CD4-positive, alpha-beta T cell treated with Interleukin-2 at 100 ng/mL for 4 hours (primary cell): ENCODE results near the gene STING1.
"Not testable (repeated sequence)": the region's sequence is repeated elsewhere in the genome, so short reads cannot be mapped to it uniquely, and the experiment has no call there.

ENCODE experiments used
- DNase-seq: peaks from one replicate; pipeline ENCODE4 v3.0.0-alpha.2; 2020; ENCODE audit warnings: low spot score

STING1 gene

DNA sequence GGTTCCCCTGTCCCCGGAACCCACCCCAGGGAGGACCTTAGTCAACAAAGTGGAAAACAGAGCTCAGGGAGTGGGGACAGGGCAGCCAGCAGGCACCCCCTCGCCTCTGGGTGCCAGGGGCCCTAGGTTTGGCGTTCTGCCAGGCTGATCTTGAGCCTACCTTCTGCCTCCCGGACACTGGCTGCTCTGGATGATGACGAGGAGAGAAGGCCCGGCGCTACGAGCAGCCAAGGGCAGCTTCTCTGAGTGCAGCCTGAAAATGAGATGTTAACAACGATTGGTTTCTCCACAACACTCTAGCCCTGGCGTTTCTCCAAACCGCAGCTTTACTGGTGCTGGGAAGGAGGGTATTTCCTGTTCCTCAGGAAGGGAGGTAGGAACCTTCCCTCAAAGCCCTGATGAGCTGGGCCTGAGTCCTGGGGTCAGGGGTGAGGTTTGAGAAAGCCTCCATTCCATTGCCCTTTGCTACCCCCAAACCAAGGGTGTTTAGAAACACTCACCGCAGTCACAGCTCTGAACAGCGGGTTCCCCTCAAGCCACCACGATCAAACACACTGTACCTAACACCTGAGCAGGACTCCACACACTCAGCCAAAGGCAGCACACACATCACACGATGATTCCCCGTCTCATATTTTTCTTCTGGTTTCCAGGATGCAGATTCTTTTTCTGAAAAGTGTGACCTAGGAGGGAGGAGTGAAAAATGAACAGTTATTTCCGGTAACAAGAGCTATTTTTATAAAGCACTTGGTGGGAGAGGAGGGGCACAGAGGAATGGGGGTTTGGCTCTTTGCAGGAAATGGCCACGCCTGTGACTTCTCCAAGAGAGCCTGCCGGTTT, at the start of gene STING1:
Gene STING1, minus strand, starts transcription at position 709 of the 840 bp plus-strand sequence. CDS start 1,054 bp downstream, outside the sequence.
- peak; percentile 81 for DNase-seq

DNA sequence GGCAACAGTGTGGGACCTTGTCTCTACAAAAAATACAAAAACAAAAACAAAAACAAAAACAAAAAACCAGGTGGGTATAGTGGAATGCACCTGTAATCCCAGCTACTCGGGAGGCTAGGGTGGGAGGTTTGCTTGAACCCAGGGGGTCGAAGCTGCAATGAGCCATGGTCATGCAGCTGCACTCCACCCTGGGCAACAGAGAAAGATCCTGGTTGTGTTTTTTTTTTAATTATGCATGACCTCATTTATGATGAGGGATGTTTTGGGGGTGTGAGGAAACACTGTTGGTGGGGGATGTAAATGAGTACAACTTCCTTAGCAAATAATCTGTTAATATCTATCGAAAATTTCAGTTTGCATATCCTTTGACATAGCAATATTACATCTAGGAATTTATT, 49.2 kb upstream of the STING1 start:
- DNase-seq, result no peak

DNA sequence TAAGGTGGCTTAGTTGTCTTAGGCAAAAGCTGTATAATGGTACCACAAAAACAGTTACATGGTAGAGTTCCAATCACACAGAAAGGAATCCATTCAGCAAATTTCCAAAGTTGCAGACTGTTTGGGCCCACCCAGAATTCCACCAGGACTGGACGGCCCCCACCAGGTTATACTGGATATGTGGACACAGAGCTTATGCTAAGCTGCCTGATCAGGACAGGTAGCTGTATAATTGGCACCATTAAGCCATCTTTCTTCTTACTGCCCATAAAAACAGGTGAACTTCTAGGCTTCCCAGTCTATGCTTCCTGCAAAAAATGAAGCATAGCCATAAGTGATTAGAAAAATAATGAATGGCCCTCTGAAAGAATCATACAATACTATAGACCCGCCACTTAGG, 47.5 kb upstream of the STING1 start:
- DNase-seq, result not testable (repeated sequence)

GRCh38 chr5:139528695-139529094, 46.1 kb upstream of the STING1 start:
- DNase-seq, result not testable (repeated sequence)

DNA sequence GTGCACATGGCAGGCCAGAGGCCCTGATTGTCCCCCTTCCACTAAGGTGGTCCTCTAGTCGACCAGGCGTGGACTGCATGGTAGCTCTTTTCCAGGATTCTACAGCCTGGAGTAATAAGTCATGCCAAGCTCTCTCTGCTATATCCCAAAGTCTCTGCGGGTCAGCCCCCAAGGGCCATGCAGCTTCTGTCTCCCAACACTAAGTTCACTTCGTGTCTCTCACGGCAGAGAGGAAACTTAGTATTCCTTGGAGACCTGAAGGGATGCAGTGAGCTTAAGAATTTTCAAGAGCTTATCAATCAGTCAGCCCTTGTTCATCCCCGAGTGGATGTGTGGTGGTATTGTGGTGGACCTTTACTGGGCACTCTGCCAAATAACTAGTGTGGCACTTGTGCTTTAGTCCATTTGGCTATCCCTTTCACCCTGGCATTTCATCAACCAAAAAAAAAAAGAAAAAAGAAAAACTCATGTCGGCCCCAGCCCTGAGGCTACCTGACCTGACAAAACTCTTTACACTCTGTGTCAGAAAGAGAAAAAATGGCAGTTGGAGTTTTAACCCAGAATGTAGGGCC, 45.4 kb upstream of the STING1 start:
- not testable (repeated sequence) for DNase-seq

DNA sequence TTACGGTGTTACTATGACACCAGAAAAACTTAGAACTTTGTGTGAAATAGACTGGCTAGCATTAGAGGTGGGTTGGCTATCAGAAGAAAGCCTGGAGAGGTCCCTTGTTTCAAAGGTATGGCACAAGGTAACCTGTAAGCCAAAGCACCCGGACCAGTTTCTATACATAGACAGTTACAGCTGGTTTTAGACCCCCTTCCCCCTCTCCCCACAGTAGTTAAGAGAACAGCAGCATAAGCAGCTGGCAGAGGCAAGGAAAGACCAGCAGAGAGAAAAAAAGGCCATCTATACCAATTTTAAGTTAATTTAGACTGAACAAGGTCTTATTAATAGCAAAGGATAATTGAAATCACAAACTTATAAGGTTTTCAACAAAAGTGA, 44.5 kb upstream of the STING1 start:
- not testable (repeated sequence) for DNase-seq

DNA sequence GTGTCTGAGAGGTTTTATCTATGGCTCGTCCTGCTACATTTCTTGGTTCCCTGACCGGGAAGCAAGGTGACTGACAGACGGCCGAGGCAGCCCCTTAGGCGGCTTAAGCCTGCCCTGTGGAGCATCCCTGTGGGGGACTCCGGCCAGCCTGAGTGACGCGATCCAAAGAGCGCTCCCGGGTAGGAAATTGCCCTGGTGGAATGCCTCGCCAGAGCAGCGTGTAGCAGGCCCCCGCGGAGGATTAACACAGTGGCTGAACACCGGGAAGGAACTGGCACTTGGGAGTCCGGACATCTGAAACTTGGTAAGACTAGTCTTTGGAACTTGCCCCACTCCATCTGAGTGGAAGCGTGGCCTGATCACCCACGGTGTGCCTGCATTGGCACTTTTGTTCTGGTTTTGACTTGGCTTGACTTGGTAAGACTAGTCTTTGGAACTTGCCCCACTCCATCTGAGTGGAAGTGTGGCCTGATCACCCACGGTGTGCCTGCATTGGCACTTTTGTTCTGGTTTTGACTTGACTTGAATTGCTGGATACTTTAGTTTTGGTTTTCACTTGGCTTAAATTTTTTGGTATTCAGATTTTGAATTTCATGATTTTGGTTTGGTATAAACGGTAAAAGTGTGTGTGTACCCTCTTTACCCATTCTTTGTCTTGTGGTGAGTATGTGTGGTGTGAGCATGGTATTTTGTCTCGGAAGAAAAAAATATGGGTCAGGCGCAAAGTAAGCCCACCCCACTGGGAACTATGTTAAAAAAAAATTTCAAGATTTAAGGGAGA, 43.9 kb upstream of the STING1 start:
- not testable (repeated sequence) for DNase-seq

- not testable (repeated sequence) for DNase-seq
Measured at GRCh38 chr5:139525586-139526308, 43.2 kb upstream of the STING1 start.

DNA sequence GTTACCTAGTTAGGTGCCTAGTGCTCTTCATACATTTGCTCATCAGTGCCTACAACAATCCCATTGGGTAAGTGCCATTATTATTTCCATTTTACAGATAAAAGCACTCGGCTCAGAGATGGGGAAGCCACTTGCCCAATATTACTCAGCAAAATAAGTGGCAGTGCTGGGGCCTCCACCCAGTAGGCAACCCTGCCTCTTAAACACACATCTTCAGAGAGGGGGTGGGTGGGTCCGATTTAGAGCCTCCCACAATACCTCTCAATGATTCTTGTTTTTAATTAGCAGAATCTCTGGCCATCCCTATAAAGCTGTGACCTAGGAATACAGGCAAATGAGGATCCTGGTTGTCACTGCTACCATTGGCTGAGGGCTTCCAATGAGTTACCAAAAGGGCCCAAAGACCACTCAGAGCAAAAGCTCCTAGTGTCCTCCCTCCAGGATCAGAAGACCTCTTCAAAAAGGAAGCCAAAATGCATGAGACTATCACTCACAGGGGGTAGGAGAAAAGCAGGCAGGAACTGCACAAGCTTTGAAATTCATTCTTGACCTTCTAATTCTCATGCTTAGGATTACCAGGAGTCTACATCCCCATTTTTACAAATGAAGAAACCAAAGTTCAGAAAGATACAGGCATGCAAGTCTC, 42.5 kb upstream of the STING1 start:
- no peak for DNase-seq

DNA sequence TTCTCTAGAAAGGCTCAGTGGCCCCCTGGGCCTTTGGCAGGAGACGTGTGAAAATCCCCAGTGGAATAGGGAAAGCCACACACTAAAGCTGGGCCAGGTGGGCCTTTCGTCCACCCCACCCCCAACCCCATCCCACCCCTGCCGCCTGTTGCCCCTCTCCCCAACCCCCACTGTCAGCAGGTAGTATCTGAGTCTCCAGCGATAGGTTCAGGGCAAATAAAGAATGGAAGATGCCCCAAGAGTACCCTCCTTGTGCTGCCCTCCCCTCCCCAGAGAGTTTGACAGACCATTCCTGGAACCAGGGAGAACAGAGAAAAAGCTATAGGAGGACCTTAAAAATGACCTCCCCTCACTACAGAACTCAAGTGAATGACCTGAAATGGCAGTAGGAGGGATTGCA, 41.9 kb upstream of the STING1 start:
- DNase-seq, result no peak

DNA sequence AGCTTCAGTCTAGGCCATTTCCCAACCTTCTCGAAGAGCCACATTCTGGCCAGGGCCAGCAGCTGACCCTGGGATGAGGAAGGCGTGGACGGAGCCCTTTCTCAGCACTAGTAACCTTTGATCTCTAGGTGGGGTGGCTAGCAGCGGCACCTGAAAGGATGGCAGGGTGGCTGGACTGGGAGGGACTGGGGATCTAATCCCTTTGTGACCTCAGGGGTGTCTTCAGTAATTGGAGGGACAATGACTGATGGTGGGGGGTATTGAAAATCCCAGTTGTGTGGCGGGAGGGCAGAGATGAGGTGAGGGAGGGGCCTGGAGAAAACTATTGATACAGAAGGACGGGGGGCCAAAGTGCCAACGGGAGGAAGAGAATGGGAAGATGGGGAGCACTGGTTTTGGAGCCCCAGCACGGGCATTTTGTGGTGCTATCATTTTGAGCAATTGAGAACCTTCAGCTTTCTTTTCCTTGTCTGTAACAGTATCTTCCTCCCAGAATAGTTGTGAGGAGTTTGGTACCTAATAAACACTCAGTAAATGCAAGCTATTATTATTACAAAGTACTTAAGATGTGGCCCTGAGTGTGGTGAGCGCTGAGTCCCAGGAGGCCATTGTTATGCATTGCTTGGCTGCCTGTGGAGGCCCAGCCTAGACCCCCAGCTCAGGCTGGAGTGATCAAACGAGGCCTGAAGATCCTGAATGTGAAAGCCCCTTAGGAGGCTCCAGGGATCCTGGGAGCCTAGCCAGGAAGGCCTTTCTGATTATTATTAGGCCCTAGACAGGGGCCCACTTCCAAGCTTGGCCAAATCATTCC, 41.3 kb upstream of the STING1 start:
- no peak for DNase-seq

DNA sequence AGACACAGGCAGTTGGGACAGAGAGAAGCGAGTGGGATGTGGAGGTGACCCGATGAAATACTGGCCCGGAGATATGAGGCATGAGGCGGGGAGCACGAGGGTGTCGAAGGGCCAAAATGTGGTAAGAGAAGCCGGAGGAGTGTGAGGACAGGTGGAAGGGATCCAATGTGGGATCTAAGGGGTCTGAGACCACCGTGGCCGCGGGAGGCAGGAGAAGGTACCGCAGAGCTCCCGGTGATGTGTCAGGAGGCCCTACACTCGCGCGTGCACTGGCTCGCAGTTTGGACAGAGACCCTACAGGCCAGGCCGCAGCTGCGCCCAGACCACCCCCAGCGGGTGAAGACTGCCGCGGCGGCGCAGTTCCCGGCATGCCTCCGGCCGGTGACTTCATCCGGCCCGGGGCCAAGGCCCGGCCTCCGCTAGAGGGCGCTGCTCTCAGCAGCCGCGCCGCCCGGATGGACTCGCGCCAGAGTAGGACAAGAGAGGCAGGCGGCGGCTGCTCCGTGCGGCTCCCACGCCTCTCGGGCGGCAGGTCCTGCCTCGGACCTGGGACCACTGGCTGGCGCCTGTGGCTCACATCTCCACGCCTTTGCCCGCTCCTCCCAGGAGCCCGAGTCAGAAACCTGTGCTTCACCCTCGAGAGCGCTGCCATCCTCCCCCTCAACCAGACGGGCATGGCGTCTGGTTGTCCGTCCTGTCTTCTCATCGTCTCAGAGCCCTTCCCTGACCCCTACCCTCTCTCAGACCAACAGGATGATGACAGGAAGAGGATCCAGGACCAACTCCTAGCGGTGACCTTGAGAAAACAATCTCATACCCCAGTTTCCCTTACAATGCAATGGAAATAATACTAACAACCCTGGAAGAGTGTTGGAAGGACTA, 35.4 kb upstream of the STING1 start:
- DNase-seq, result peak; percentile 90

DNA sequence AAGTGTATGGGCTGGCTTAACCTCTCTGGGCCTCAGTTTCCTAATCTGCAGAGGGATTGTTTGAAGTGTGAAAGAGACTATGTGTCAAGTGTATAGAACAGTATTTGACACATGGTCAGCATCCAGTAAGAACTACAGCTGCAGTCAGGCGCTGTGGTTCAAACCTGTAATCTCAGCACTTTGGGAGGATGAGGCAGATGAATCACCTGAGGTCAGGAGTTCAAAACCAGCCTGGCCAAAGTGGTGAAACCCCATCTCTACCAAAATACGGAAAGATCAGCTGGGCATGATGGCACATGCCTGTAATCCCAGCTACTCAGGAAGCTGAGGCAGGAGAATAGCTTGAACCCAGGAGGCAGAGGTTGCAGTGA, 31.9 kb upstream of the STING1 start:
- DNase-seq, result no peak

DNA sequence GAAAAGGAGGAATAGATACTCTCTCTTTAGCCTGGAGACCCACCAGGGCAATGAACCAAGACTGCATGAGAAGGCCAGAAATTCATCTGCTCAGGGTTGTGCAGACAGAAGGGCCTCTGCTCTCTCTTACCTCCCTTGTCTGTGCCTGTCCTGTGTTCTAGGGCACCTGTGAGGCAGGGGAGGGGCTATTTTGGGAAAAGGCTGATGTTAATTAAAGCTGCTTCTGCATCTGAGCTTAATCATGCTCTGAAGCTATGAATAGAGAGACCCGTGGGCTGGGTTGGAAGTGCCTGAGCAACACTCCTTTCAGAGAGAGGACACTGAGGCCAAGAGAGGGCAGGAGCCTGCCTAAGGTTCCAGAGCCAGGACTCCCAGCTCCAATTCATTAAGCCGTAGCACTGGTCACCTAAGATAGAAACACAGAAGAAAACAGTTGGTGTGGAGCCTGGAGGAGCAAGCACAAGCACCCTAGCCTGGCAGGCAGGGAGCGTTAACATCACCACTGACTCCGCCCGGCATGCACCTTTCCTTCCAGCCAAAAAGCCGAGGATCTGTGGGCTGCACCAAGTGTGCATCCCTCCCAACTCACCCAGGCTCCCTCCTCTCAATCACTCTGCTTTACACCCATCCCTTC, 31.4 kb upstream of the STING1 start:
- no peak for DNase-seq

DNA sequence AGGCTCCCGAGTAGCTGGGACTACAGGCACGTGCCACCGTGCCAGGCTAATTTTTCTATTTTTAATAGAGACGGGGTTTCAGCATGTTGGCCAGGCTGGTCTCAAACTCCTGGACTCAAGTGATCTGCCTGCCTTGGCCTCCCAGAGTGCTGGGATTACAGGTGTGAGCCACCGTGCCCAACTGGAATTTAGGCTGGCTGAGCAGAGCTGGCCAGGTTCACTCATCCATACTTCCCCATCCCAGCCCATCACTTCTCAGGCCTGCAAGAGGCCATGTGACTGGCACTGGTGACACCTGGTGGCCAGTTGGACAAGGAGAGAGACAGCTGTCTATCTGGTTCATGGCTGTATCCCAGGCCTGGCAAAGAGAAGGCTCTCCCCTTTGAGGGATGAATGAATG, 30.9 kb upstream of the STING1 start:
- DNase-seq, result peak; percentile 82

- DNase-seq, result no peak
Measured at GRCh38 chr5:139512786-139513390, 30.3 kb upstream of the STING1 start.

GRCh38 chr5:139504722-139505121, 22.2 kb upstream of the STING1 start:
- DNase-seq, result not testable (repeated sequence)

DNA sequence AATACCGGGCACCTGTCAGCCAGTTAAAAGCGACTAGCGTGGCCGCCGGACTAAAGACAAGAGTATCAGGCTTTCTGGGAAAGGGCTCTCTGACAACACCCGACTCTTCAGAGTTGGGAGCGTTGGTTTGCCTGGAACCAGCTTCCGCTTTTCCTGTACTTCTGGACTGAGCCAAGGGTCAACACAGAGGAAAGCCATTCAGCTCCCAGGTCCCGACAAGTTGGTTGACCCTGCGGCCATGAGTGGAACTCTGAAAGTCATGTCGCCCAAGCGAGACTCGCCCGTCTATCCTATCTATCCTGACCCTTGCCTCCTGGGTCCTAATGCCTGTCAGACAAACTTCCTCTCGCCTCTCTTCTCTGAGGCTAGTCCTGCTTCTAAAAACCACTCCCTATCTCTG, 21.3 kb upstream of the STING1 start:
- not testable (repeated sequence) for DNase-seq
